HFFc6 (cell line): Measurements from ENCODE around the gene RSPH9. TPM values are rescaled to one million over a fixed set of nuclear protein-coding genes. Genes with fewer than 3 reads are reported as not detected.

Experiments used
- DNase-seq: peaks from one replicate; pipeline ENCODE4 v3.0.0-alpha.2; 2018
- H3K27ac Mint-ChIP-seq: 2 replicates; pipeline ENCODE4 v1.8.0; 2020; ENCODE audit warnings: mild to moderate bottlenecking, mixed read lengths
- H3K27me3 Mint-ChIP-seq: 2 replicates; pipeline ENCODE4 v1.8.0; 2021; ENCODE audit warnings: mild to moderate bottlenecking, moderate library complexity, mixed read lengths; ENCODE audit not compliant: insufficient read depth
- H3K36me3 Mint-ChIP-seq: 2 replicates; pipeline ENCODE4 v1.8.0; 2021; ENCODE audit warnings: low read depth, mixed read lengths
- H3K4me1 Mint-ChIP-seq: 2 replicates; pipeline ENCODE4 v1.8.0; 2020; ENCODE audit warnings: low read depth, mixed read lengths
- H3K4me3 Mint-ChIP-seq: 2 replicates; pipeline ENCODE4 v1.8.0; 2020; ENCODE audit warnings: mild to moderate bottlenecking, moderate library complexity, mixed read lengths
- H3K9me3 Mint-ChIP-seq: 2 replicates; pipeline ENCODE4 v1.8.0; 2020; ENCODE audit warnings: mild to moderate bottlenecking, mixed read lengths
- total RNA-seq, 6 experiments: library from RNA; stranded (reverse); fragmentation: NEBNext Ultra II Directional; extraction: Animal tissue kit (Norgen Biotek cat#: 25700); gene quantifications; 2 replicates in 1 of 6; 3 replicates in 5 of 6; pipeline ENCODE4 v1.2.3, GENCODE V29; 2021
- TF ChIP-seq, protein P1 (sequence below): fragments of 200-600 bp; sonication (generic); IDR thresholded peaks from 2 replicates; pipeline ENCODE4 v1.5.0; 2021; ENCODE audit warnings: antibody characterized with exemption, mild to moderate bottlenecking

Gene RSPH9
- total RNA-seq, 6 experiments from 2014 or later, result 0.09 to 0.60 (median 0.30) TPM; not detected in 1

DNA sequence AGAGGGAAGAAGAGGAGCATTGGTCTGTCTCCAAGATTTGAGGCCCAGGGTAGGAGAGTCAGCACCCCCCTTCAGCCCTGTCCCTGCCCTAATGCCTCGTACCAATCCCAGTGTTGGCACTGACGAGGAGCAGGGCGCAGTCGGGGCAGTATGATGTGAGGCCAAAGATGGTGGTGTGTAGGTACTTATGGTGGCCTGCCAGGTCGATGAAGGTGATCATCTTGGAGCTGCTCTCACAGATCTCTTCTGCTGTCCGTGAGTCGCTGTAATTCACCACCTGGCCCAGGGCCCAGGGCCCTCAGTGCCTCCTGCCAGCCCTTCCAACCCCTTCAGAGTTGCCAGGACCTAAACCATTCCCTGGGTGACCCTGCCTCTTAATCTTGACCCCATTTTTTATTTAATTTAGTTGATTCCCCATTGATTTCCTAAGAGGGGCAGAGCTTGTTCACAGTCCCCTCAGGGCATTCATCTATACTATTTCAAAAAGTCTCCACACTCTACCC lies 20.0 kb upstream of the RSPH9 start:
- Mint-ChIP-seq H3K4me1 (peaks cover 25% of the 10 kb centered on the region), H3K36me3 (peaks cover 49% of the 10 kb centered on the region), H3K27me3 (peaks cover 9% of the 10 kb centered on the region), H3K27ac (peak overlapping the region; percentile 26), H3K4me3 (no peak overlapping the region), H3K9me3 (no peaks in the 10 kb centered on the region)
- TF ChIP-seq, protein P1, sequence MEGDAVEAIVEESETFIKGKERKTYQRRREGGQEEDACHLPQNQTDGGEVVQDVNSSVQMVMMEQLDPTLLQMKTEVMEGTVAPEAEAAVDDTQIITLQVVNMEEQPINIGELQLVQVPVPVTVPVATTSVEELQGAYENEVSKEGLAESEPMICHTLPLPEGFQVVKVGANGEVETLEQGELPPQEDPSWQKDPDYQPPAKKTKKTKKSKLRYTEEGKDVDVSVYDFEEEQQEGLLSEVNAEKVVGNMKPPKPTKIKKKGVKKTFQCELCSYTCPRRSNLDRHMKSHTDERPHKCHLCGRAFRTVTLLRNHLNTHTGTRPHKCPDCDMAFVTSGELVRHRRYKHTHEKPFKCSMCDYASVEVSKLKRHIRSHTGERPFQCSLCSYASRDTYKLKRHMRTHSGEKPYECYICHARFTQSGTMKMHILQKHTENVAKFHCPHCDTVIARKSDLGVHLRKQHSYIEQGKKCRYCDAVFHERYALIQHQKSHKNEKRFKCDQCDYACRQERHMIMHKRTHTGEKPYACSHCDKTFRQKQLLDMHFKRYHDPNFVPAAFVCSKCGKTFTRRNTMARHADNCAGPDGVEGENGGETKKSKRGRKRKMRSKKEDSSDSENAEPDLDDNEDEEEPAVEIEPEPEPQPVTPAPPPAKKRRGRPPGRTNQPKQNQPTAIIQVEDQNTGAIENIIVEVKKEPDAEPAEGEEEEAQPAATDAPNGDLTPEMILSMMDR, result no peak
- DNase-seq, result no peak

DNA sequence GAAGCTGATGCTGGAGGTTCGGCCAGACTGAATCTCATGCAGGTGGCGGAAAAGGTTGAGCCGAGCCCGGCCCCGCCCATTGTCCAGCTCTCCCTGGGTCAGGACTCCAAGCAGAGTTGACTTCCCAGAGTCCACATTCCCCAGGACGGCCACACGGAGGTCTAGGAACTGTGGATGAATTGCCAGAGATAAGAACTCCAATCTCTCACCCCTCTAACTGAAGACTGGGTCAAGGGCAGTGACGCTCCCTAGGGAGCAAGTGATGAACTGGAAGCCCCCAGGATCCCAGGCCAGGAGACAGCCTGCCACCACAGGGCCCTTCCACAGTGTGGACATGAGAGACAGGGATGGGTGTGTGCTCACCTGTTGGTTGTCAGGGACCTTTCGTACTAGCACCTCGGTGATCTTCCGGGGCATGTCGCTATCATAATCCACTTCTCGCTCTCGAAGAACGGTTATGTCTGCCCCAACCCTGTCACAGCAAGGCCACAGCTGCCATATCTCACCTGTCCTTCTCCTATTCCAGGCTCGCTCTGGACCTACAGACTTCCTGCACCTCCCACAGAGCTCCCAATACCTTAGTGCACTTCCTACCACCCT lies 19.3 kb upstream of the RSPH9 start:
- no peak overlapping the region for H3K4me3 Mint-ChIP-seq
- no peak for DNase-seq
- H3K9me3 Mint-ChIP-seq, result no peaks in the 10 kb centered on the region
- H3K27ac Mint-ChIP-seq, result peak overlapping the region; percentile 97
- TF ChIP-seq, protein P1, result no peak
- peaks cover 14% of the 10 kb centered on the region for H3K27me3 Mint-ChIP-seq
- H3K36me3 Mint-ChIP-seq, result peaks cover 45% of the 10 kb centered on the region
- H3K4me1 Mint-ChIP-seq, result peaks cover 31% of the 10 kb centered on the region

DNA sequence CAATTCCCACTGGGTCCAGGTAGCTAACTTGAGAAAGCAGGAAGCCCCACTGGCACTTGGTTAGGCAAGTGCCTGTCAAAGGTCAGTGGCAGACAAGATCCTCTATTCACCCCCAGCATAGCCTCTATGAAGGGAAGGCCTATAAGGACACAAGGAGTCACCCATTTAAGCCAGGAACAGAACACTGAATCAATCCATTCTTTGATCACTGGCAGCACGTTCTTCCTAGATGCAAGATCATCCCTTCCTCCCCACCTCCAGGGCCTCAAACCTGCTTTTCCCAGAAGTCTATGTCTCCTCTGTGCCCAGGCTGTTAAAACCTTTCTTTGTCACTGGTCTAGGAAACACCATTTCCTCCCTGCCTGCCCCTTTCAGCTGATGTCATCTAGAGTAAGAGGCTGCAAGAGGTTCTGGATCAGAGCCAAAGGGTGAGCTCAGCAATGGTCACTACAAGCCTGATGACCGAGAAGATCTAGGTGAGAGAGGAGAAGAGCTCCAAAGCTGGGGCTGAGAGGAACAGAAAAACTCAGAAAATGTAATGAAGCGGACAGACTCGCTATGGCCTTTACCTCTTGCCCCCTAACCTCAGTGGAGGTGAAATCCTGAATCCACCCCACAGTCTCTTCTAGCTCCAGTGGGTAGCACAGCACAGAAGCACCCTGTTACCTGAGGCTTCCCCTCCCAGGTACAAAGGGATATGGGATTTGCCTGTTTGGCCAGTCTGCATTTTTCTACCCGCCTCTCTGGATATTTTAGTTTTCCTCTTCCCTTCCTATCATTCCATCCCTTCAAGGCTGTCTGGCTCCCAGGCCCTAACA lies 17.6 kb upstream of the RSPH9 start:
- H3K36me3 Mint-ChIP-seq, result peaks cover 40% of the 10 kb centered on the region
- TF ChIP-seq, protein P1, result no peak
- H3K9me3 Mint-ChIP-seq, result no peaks in the 10 kb centered on the region
- H3K4me1 Mint-ChIP-seq, result peaks cover 38% of the 10 kb centered on the region
- peak overlapping the region; percentile 97 for H3K27ac Mint-ChIP-seq
- H3K4me3 Mint-ChIP-seq, result peak overlapping the region; percentile 98
- peaks cover 9% of the 10 kb centered on the region for H3K27me3 Mint-ChIP-seq
- DNase-seq, result peak; percentile 97

DNA sequence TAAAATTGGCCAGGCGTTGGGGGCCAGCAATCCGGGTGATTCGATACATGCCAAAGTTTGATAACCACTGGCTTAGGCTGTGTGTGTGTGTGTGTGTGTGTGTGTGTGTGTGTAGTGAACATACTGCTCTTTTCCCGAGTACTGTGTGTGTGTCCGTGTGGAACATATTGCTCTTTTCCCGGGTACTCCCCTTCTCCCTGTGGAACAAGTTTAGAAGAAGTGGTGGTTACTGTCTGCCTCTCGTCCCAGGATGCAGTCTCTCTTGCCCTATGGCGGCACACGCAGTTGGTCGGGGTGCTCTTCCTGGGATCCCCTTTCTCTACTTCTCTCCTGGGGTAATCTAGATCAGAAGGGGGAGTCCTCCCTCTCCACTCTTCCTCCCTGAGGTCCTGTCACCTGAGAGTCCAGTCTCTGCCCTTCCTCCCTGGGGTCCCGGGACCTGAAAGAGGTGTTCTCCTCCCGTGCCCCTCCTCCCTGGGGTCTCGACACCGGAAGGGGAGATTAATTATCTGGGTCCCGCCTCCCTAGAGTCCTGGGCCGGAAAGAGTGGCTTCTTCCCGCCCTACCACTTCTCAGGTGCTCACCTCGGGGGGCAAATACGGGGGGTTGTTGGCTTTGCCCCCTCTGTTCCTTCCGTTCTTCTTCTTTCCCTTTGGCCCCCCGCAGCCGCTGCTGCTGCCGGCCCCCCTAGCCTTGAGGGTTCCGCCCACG lies 16.3 kb upstream of the RSPH9 start:
- TF ChIP-seq, protein P1, result no peak
- Mint-ChIP-seq H3K4me3 (peak overlapping the region; percentile 98), H3K4me1 (peaks cover 38% of the 10 kb centered on the region), H3K27me3 (peaks cover 9% of the 10 kb centered on the region), H3K9me3 (no peaks in the 10 kb centered on the region), H3K36me3 (peaks cover 27% of the 10 kb centered on the region), H3K27ac (peak overlapping the region; percentile 97)
- peak; percentile 31 for DNase-seq

DNA sequence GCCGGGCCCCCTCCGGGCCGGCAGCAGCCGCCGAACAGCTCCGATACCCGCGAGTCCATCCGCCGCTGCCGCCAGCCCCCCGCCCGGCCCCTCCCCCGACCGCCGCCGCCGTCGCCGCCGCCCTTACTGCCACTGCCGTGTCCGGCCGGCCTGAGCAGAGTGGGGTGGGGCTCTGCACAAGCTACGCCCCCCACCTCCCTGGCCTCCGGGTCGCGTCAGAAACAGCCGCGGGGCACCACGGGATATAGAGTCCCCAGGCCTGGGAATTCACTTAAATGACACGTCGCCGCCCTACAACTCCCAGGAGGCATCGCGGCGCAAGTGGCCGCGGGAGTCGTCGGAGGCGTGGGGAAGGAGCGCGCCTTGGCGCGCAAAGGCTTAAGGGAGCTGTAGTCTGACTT lies 15.7 kb upstream of the RSPH9 start, which contains the start of gene GTPBP2:
Gene GTPBP2 (minus strand): TSS at position 161 of the 401 bp plus-strand sequence. CDS start 102 bp downstream, at position 59.
- Mint-ChIP-seq H3K4me1 (peaks cover 38% of the 10 kb centered on the region), H3K27me3 (peaks cover 9% of the 10 kb centered on the region)

More for the DNA sequence above, 15.7 kb upstream of the RSPH9 start, which contains the start of gene GTPBP2:
- H3K36me3 Mint-ChIP-seq, result peaks cover 23% of the 10 kb centered on the region
- H3K4me3 Mint-ChIP-seq, result peak within 1 kb of the TSS; percentile 98
- peak; percentile 99 for DNase-seq
- H3K27ac Mint-ChIP-seq, result peak within 1 kb of the TSS; percentile 97
- TF ChIP-seq, protein P1, result no peak
- no peaks in the 10 kb centered on the region for H3K9me3 Mint-ChIP-seq
